ENCODE data around the gene GFOD1.

- TF ChIP-seq CTCF (IDR thresholded peaks at IDR 0.05) = no peak
- no peak for TF ChIP-seq POLR2A (IDR thresholded peaks at IDR 0.05)
- TF ChIP-seq POLR2AphosphoS5 (IDR thresholded peaks at IDR 0.05) = no peak
Measured at GRCh38 chr6:13434777-13435176, 52.6 kb downstream of the GFOD1 start.
